Activated naive CD8-positive, alpha-beta T cell treated with anti-CD3 and anti-CD28 coated beads, Interleukin-2, amount 50 U/mL, for 24 hours (primary cell): ENCODE results near the gene SPINT4.
"Not testable (repeated sequence)": the region's sequence is repeated elsewhere in the genome, so short reads cannot be mapped to it uniquely, and the experiment has no call there.

Experiments
- ATAC-seq: fragments of 150-1000 bp; cut with Tn5 transposase; one replicate; pipeline ENCODE4 v1.10.0; 2021
- DNase-seq: peaks from one replicate; pipeline ENCODE4 v3.0.0; 2021
- H3K27ac Mint-ChIP-seq: one replicate; pipeline ENCODE4 v1.8.0; 2021; ENCODE audit warnings: mild to moderate bottlenecking, mixed read lengths
- H3K27me3 Mint-ChIP-seq: one replicate; pipeline ENCODE4 v1.8.0; 2021; ENCODE audit warnings: mixed read lengths
- H3K36me3 Mint-ChIP-seq: one replicate; pipeline ENCODE4 v1.8.0; 2021; ENCODE audit warnings: low read depth, mixed read lengths
- H3K4me1 Mint-ChIP-seq: one replicate; pipeline ENCODE4 v1.8.0; 2021; ENCODE audit warnings: mixed read lengths
- H3K4me3 Mint-ChIP-seq: one replicate; pipeline ENCODE4 v1.8.0; 2021; ENCODE audit warnings: mild to moderate bottlenecking, moderate library complexity, mixed read lengths
- H3K9me3 Mint-ChIP-seq: one replicate; pipeline ENCODE4 v1.8.0; 2021; ENCODE audit warnings: mixed read lengths

Gene SPINT4

DNA sequence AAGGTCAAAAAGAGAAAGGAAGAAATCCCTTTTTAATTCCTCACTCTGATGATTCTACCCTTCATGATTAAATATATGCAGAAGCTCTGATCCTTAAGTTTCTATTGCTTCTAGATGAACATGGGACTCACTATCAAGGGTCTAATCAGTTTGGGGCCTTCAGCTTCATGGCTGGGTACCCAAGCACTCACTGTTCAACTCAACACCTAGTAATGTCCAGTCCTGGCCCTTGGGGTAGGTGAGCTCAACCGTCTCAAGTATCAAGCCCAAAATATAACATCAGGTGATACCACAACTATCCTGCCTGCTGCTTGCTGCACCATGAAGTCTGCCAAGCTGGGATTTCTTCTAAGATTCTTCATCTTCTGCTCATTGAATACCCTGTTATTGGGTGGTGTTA lies at the start of gene SPINT4:
Gene SPINT4 (plus strand): TSS at position 301 of the 400 bp plus-strand sequence. CDS start 21 bp downstream, at position 322.
- H3K27me3 Mint-ChIP-seq = peaks cover 54% of the 10 kb centered on the region
- H3K4me3 Mint-ChIP-seq = no peak within 1 kb of the TSS
- no peaks in the 10 kb centered on the region for H3K36me3 Mint-ChIP-seq
- H3K9me3 Mint-ChIP-seq = peaks cover 3% of the 10 kb centered on the region
- ATAC-seq (no peak), DNase-seq (no peak)
- peaks cover 3% of the 10 kb centered on the region for H3K4me1 Mint-ChIP-seq
- no peak within 1 kb of the TSS for H3K27ac Mint-ChIP-seq

DNA sequence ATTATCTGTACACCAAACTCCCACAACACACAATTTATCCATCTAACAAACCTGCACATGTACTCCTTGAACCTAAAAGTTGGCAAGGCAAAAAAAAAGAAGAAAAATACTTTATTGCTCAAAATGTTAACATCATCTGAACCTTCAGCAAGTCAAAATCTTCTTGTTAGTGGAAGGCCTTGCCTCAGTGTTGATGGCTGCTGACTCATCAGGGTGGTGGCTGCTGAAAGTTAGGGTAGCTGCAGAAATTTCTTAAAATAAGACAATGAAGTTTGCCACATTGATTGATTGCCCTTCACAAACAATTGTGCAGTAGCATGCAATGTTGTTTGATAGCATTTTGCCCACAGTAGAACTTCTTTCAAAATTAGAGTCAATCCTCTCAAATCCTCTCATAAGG lies 49.4 kb upstream of the SPINT4 start:
- ATAC-seq = no peak
- H3K9me3 Mint-ChIP-seq = peaks cover 5% of the 10 kb centered on the region

DNA sequence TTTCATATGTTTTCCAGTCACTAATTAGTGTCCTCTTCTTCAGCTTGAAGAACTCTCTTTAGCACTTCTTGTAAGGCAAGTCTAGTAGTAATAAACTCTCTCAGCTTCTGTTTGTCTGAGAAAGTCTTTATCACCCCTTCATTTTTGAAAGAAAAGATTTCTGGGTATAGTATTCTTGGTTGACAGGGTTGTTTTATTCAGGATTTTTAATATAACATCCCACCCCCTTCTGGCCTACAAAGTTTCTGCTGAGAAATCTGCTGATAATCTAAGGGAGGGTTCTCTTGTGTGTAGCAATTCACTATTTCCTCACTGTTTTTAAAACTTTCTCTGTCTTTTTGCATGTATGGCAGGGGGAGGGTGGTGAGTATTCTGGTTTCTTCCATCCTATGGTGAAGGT lies 42.5 kb upstream of the SPINT4 start:
- ATAC-seq (no peak), DNase-seq (no peak)
- peaks cover 24% of the 10 kb centered on the region for H3K9me3 Mint-ChIP-seq
- no peaks in the 10 kb centered on the region for H3K36me3 Mint-ChIP-seq
- no peak overlapping the region for H3K27ac Mint-ChIP-seq
- no peaks in the 10 kb centered on the region for H3K4me1 Mint-ChIP-seq
- no peak overlapping the region for H3K4me3 Mint-ChIP-seq
- H3K27me3 Mint-ChIP-seq = peaks cover 15% of the 10 kb centered on the region

More for the DNA sequence above, 49.4 kb upstream of the SPINT4 start:
- Mint-ChIP-seq H3K36me3 (no peaks in the 10 kb centered on the region), H3K27ac (no peak overlapping the region), H3K4me1 (no peaks in the 10 kb centered on the region), H3K27me3 (peaks cover 35% of the 10 kb centered on the region), H3K4me3 (no peak overlapping the region)
- no peak for DNase-seq

DNA sequence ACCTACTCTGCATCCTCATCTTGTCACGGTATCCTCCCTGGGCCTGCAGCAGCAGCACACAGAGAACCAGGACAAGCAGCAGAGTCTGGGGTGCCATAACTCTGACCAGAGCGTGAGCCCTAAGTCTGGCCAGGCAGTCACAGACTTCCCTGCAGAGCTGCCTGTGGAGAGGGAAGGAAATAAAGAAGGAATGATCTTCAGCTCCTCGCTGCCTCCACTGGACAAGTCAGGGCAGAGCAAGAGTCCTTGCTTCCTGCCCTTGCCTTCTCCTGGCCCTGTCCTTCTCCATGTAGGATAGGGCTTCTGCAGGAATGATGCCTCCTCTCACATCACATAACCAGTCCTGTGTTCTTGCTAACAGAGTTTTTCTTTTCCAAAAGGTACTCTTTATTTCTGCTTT lies 36.3 kb upstream of the SPINT4 start:
- Mint-ChIP-seq H3K9me3 (no peaks in the 10 kb centered on the region), H3K4me3 (no peak overlapping the region), H3K36me3 (no peaks in the 10 kb centered on the region), H3K27ac (no peak overlapping the region), H3K4me1 (no peaks in the 10 kb centered on the region), H3K27me3 (peaks cover 15% of the 10 kb centered on the region)
- ATAC-seq (no peak), DNase-seq (no peak)

DNA sequence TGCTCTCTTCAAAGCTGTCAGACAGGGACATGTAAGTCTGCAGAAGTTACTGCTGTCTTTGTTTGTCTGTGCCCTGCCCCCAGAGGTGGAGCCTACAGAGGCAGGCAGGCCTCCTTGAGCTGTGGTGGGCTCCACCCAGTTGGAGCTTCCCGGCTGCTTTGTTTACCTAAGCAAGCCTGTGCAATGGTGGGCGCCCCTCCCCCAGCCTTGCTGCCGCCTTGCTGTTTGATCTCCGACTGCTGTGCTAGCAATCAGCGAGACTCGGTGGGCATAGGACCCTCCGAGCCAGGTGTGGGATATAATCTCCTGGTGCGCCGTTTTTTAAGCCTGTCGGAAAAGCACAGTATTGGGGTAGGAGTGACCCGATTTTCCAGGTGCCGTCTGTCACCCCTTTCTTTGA lies 28.8 kb upstream of the SPINT4 start:
- not testable (repeated sequence) for H3K27ac Mint-ChIP-seq, ATAC-seq, H3K4me3 Mint-ChIP-seq, H3K9me3 Mint-ChIP-seq, H3K36me3 Mint-ChIP-seq, DNase-seq, H3K4me1 Mint-ChIP-seq
- H3K27me3 Mint-ChIP-seq = peaks cover 40% of the 10 kb centered on the region

DNA sequence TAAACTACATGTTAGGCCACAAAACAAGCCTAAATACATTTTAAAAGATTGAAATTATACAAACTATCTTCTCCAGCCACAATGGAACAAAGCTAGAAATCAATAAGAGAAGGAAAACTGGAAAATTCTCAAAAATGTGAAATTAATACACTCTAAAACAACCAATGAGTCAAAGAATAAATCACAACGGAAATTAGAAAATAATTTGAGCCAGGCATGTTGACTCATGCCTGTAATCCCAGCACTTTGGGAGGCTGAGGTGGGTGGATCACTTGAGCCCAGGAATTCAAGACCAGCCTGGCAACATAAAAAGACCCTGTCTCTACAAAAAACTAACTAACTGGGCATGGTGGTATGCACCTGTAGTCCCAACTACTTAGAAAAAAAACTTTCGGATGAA lies 26.7 kb upstream of the SPINT4 start:
- no peak for ATAC-seq
- Mint-ChIP-seq H3K27ac (no peak overlapping the region), H3K36me3 (peaks cover 2% of the 10 kb centered on the region), H3K4me3 (no peak overlapping the region), H3K27me3 (peaks cover 38% of the 10 kb centered on the region), H3K9me3 (no peaks in the 10 kb centered on the region), H3K4me1 (no peaks in the 10 kb centered on the region)
- no peak for DNase-seq

DNA sequence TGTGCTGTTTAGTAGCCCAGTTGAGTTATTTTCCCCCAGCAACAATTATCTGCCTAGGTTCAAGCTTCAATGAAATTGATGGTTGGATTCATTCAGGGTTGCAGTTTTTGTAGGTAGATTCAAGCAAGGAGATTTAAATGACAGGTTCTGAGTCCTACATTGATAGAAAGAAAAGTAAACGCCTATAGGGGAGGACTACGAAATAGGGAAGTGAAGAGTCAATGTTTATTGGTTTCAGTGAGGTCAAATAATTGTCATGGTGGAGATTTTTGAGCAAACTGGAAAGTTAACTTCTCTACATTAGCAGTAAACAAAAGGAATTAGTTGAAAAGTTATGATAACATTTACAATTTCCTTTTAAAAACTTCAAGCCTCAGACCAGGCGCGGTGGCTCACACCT lies 21.0 kb upstream of the SPINT4 start:
- peaks cover 22% of the 10 kb centered on the region for H3K27me3 Mint-ChIP-seq
- ATAC-seq (no peak), DNase-seq (no peak)
- H3K9me3 Mint-ChIP-seq = no peaks in the 10 kb centered on the region
- H3K4me3 Mint-ChIP-seq = no peak overlapping the region
- H3K36me3 Mint-ChIP-seq = peaks cover 2% of the 10 kb centered on the region
- no peak overlapping the region for H3K27ac Mint-ChIP-seq
- no peaks in the 10 kb centered on the region for H3K4me1 Mint-ChIP-seq

DNA sequence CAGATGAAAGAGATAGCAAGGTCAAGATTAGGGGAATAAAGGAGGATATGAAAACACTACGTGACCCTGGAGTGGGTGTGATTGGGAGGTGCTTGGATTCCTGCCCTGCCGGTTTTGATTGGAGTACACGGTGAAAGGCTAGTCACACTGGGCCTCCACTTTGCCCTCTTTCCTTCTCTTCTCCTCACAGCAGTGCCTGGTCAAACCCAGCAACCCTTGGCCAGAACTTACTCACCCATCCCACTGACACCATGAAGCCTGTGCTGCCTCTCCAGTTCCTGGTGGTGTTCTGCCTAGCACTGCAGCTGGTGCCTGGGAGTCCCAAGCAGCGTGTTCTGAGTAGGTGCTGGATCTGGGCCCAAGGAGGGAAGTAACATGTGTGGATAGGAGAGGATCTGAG lies 20.3 kb upstream of the SPINT4 start, which contains the start of gene WFDC13:
Gene WFDC13 (plus strand): TSS at position 166 of the 400 bp plus-strand sequence. CDS start 86 bp downstream, at position 252.
- no peaks in the 10 kb centered on the region for H3K4me1 Mint-ChIP-seq
- H3K27me3 Mint-ChIP-seq = peaks cover 20% of the 10 kb centered on the region
- H3K4me3 Mint-ChIP-seq = no peak within 1 kb of the TSS
- no peaks in the 10 kb centered on the region for H3K36me3 Mint-ChIP-seq
- H3K27ac Mint-ChIP-seq = no peak within 1 kb of the TSS
- no peak for DNase-seq
- H3K9me3 Mint-ChIP-seq = no peaks in the 10 kb centered on the region
- no peak for ATAC-seq

DNA sequence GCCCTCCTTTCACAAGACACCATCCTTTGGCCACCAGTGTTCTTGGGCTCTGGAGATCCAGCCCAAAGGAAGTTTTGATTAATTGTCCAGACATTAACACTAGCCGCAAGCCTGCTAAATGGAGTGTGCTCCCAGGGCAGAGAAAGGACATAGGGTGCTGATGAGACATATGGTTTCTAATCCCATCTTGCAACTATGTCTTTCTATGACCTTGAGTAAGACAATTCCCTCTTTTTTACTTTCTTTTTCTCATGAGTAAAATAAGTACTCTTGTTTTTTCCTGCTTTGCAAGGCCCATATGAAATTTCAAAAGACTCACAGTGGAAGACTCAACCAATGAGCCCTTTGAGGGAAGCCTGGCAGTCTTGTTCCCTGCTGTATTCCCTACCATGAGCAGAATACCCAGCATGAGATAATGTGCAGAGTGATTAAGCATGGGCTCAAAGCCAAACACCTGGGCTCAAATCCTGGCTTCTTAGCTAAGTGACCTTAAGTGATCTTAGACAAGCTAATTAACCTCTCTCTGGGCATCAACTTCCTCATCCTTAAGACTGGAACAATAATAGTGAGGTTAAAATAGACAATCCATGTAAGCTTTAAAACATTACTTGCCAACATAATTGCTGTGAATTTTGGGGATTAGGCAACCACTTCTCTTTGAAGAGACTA lies 17.0 kb upstream of the SPINT4 start, which contains the start of gene WFDC10B:
Gene WFDC10B (minus strand): TSS at position 51 of the 669 bp plus-strand sequence. CDS start 19,027 bp downstream, outside the sequence.
- peaks cover 24% of the 10 kb centered on the region for H3K27me3 Mint-ChIP-seq
- DNase-seq (no peak), ATAC-seq (no peak)
- H3K9me3 Mint-ChIP-seq = no peaks in the 10 kb centered on the region
- H3K4me3 Mint-ChIP-seq = no peak within 1 kb of the TSS
- no peak within 1 kb of the TSS for H3K27ac Mint-ChIP-seq
- H3K4me1 Mint-ChIP-seq = no peaks in the 10 kb centered on the region
- H3K36me3 Mint-ChIP-seq = no peaks in the 10 kb centered on the region

DNA sequence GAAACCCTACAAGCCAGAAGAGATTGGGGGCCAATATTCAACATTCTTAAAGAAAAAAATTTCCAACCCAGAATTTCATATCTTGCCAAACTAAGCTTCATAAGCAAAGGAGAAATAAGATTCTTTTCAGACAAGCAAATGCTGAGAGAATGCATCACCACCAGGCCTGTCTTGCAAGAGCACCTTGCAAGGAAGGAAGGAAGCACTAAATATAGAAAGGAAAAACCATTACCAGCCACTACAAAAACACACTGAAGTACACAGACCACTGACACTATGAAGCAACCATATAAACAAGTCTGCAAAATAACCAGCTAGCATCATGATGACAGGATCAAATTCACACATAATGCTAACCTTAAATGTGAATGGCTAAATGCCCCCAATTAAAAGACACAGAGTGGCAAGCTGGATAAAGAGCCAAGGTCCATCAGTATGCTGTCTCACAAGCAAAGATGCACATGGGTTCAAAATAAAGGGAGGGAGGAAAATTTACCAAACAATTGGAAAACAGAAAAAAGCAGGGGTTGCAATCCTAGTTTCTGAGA lies 5.9 kb upstream of the SPINT4 start:
- Mint-ChIP-seq H3K27me3 (peaks cover 40% of the 10 kb centered on the region), H3K4me1 (peaks cover 10% of the 10 kb centered on the region)
- DNase-seq, H3K36me3 Mint-ChIP-seq, H3K4me3 Mint-ChIP-seq, H3K27ac Mint-ChIP-seq, ATAC-seq, H3K9me3 Mint-ChIP-seq: not testable (repeated sequence)

DNA sequence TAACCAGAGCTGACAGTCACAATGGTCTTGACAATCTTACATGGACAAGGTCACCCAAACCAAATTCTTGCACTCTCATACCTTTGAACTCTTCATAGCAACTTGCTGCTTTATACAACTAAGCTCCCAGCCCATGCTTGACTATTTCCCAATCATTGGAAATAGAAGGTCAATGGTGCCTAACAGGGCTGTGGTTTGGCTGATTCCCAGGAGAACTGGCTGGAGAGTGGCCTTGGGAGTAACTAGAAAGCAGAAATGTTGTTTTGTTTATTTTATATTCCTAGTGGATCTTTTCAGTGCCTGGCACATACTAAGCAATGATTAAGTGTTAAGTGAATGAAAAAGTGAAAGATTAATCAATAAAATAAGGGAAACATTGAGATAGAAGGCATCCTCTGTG lies 3.0 kb downstream of the SPINT4 start:
- no peak for DNase-seq
- Mint-ChIP-seq H3K27ac (no peak overlapping the region), H3K9me3 (peaks cover 4% of the 10 kb centered on the region), H3K27me3 (peaks cover 42% of the 10 kb centered on the region), H3K4me3 (no peak overlapping the region), H3K36me3 (no peaks in the 10 kb centered on the region), H3K4me1 (peaks cover 6% of the 10 kb centered on the region)
- ATAC-seq = no peak

DNA sequence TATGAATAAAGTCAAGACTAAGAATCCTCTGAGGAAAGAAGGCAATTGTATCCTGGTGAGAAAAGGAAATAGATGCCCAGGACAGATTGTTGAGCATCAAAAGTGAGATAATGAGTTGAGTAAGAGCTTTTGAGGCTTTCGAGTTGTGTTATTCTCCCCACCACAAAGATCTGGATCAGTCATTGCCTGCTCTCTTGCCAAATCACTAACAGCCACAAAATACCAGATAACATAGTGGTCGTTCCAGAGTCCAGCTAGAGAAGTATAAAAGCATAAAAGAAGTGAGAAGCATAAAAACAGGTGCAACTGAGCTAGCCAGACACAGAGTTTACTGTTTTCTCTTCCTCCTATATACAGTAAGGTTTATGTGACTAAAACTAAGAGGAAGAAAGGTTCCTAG lies 4.9 kb downstream of the SPINT4 start:
- H3K27ac Mint-ChIP-seq = no peak overlapping the region
- no peak for ATAC-seq
- peaks cover 18% of the 10 kb centered on the region for H3K9me3 Mint-ChIP-seq
- H3K4me1 Mint-ChIP-seq = peaks cover 6% of the 10 kb centered on the region
- H3K36me3 Mint-ChIP-seq = peaks cover 4% of the 10 kb centered on the region
- peaks cover 46% of the 10 kb centered on the region for H3K27me3 Mint-ChIP-seq
- no peak overlapping the region for H3K4me3 Mint-ChIP-seq
- DNase-seq = no peak

DNA sequence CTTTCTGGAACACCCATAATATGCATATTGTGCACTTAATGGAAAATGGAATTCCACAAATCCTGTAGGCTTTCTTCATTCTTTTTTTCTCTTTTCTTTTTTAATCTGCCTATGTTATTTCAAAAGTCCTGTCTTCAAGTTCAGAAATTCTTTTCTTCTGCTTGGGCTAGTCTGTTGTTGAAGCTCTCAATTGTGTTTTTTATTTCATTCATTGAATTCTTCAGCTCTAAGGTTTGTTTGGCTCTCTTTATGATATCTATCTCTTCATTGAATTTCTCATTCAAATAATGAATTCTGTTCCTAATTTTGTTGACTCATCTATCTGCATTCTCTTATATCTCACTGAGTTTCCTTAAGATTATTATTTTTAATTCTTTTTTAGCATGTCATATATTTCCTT lies 10.1 kb downstream of the SPINT4 start:
- Mint-ChIP-seq H3K27me3 (peaks cover 46% of the 10 kb centered on the region), H3K36me3 (peaks cover 6% of the 10 kb centered on the region), H3K4me1 (peaks cover 6% of the 10 kb centered on the region), H3K27ac (no peak overlapping the region), H3K4me3 (no peak overlapping the region), H3K9me3 (peaks cover 39% of the 10 kb centered on the region)
- no peak for ATAC-seq
- DNase-seq = no peak

DNA sequence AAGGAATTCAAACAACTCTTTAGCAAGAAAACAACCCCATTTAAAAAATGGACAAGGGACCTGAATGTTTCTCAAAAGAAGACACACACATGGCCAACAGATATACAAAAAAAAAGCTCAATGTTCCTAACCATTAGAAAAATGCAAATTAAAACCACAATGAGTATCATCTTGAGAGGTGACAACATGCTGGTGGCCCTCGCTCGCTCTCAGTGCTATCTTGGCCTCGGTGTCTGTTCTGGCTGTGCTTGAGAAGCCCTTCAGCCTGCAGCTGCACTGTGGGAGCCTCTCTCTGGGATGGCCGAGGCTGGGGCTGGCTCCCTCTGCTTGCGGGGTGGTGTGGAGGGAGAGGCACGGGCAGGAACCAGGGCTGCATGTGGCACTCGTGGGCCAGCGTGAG lies 13.4 kb downstream of the SPINT4 start:
- no peak for ATAC-seq
- DNase-seq = no peak
- peaks cover 5% of the 10 kb centered on the region for H3K4me1 Mint-ChIP-seq

DNA sequence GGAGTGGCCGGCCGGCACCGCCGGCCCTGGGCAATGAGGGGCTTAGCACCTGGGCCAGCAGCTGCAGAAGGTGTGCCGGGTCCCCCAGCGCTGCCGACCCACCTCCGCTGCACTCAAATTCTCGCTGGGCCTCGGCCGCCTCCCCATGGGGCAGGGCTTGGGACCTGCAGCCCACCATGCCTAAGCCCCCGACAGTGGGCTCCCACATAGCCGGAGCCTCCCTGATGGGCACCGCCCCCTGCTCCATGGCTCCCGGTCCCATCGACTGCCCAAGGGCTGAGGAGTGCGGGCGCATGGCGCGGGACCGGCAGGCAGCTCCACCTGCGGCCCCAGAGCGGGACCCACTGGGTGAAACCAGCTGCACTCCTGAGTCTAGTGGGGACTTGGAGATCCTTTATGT lies 13.8 kb downstream of the SPINT4 start:
- Mint-ChIP-seq H3K27me3 (peaks cover 43% of the 10 kb centered on the region), H3K36me3 (peaks cover 5% of the 10 kb centered on the region), H3K4me1 (peaks cover 5% of the 10 kb centered on the region), H3K9me3 (peaks cover 29% of the 10 kb centered on the region), H3K27ac (no peak overlapping the region), H3K4me3 (no peak overlapping the region)
- DNase-seq = no peak
- no peak for ATAC-seq

More for the DNA sequence above, 13.4 kb downstream of the SPINT4 start:
- Mint-ChIP-seq H3K4me3 (no peak overlapping the region), H3K36me3 (peaks cover 6% of the 10 kb centered on the region), H3K27ac (no peak overlapping the region), H3K27me3 (peaks cover 44% of the 10 kb centered on the region), H3K9me3 (peaks cover 32% of the 10 kb centered on the region)
